NB4 (cell line): ENCODE data around the gene IQGAP2.

Experiments
- DNase-seq: peaks from one replicate; pipeline ENCODE4 v3.0.0; 2010; ENCODE audit warnings: low read depth
- H3K4me3 ChIP-seq: one replicate; pipeline ENCODE4 v1.5.1; 2011; ENCODE audit warnings: mild to moderate bottlenecking, low read depth, low read length, moderate library complexity
- MYC ChIP-seq: IDR thresholded peaks from 2 replicates; pipeline ENCODE4 v1.6.1; 2011; ENCODE audit warnings: low read depth, low read length
- POLR2A ChIP-seq: IDR thresholded peaks from 2 replicates; pipeline ENCODE4 v1.6.1; 2011; ENCODE audit warnings: mild to moderate bottlenecking; ENCODE audit not compliant: insufficient read length; ENCODE audit errors: extremely low read depth
- TF ChIP-seq, protein P1 (sequence below): IDR thresholded peaks from 2 replicates; pipeline ENCODE4 v1.6.1; 2011; ENCODE audit warnings: low read depth, low read length
- TF ChIP-seq, protein P2 (sequence below): IDR thresholded peaks from one replicate; pipeline ENCODE4 v1.5.1; 2012; ENCODE audit warnings: low read depth, low read length

IQGAP2 gene

GRCh38 chr5:76472335-76473008 is 69.4 kb downstream of the IQGAP2 start:
- no peak overlapping the region for H3K4me3 ChIP-seq
- TF ChIP-seq POLR2A: no peak
- TF ChIP-seq, protein P1, sequence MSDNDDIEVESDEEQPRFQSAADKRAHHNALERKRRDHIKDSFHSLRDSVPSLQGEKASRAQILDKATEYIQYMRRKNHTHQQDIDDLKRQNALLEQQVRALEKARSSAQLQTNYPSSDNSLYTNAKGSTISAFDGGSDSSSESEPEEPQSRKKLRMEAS: no peak
- TF ChIP-seq MYC: no peak
- TF ChIP-seq, protein P2, sequence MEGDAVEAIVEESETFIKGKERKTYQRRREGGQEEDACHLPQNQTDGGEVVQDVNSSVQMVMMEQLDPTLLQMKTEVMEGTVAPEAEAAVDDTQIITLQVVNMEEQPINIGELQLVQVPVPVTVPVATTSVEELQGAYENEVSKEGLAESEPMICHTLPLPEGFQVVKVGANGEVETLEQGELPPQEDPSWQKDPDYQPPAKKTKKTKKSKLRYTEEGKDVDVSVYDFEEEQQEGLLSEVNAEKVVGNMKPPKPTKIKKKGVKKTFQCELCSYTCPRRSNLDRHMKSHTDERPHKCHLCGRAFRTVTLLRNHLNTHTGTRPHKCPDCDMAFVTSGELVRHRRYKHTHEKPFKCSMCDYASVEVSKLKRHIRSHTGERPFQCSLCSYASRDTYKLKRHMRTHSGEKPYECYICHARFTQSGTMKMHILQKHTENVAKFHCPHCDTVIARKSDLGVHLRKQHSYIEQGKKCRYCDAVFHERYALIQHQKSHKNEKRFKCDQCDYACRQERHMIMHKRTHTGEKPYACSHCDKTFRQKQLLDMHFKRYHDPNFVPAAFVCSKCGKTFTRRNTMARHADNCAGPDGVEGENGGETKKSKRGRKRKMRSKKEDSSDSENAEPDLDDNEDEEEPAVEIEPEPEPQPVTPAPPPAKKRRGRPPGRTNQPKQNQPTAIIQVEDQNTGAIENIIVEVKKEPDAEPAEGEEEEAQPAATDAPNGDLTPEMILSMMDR: no peak
- DNase-seq: no peak

- H3K4me3 ChIP-seq: no peak overlapping the region
- TF ChIP-seq MYC (no peak), POLR2A (no peak)
- TF ChIP-seq, protein P2: no peak
- TF ChIP-seq, protein P1: no peak
- DNase-seq: no peak
Measured at GRCh38 chr5:76473009-76473336, 69.9 kb downstream of the IQGAP2 start.

GRCh38 chr5:76473661-76474060 is 70.6 kb downstream of the IQGAP2 start:
- no peak overlapping the region for H3K4me3 ChIP-seq
- DNase-seq: no peak
- TF ChIP-seq, protein P2: no peak
- TF ChIP-seq, protein P1: no peak
- TF ChIP-seq POLR2A (no peak), MYC (no peak)

GRCh38 chr5:76474377-76474776 is 71.3 kb downstream of the IQGAP2 start:
- no peak overlapping the region for H3K4me3 ChIP-seq
- TF ChIP-seq MYC: no peak
- TF ChIP-seq, protein P2: no peak
- no peak for TF ChIP-seq POLR2A
- TF ChIP-seq, protein P1: no peak
- no peak for DNase-seq

DNA sequence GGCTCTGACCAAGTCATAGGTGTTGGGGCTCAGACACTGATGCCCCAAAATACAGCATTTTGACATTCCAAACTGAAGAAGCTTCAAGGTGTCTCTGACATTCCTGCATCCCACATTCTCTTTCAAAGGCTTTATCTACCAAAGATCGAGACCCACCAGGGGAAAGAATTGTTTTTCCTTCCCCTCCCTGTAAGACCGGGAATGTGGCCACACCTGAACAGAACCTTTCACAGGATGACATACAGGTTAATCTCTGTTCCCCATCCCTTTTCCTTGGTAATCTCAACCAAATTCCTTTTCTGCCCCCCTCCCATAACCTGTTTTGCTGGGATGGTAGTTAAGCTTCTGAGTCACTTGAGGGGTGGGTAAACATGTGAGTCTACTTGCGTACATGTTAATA is 72.3 kb downstream of the IQGAP2 start:
- no peak for DNase-seq
- TF ChIP-seq POLR2A (no peak), MYC (no peak)
- TF ChIP-seq, protein P2: no peak
- TF ChIP-seq, protein P1: no peak
- H3K4me3 ChIP-seq: no peak overlapping the region
